Stimulated activated CD8-positive, alpha-beta memory T cell treated with anti-CD3 and anti-CD28 coated beads, Interleukin-12 subunit alpha, Interleukin-12 subunit beta, amount 100 ng/mL, for 1 hour (primary cell): ENCODE data around the gene FGD2.

ENCODE experiments used
- DNase-seq: peaks from one replicate; pipeline ENCODE4 v3.0.0-alpha.2; 2020; ENCODE audit warnings: low read depth

FGD2 gene

DNA sequence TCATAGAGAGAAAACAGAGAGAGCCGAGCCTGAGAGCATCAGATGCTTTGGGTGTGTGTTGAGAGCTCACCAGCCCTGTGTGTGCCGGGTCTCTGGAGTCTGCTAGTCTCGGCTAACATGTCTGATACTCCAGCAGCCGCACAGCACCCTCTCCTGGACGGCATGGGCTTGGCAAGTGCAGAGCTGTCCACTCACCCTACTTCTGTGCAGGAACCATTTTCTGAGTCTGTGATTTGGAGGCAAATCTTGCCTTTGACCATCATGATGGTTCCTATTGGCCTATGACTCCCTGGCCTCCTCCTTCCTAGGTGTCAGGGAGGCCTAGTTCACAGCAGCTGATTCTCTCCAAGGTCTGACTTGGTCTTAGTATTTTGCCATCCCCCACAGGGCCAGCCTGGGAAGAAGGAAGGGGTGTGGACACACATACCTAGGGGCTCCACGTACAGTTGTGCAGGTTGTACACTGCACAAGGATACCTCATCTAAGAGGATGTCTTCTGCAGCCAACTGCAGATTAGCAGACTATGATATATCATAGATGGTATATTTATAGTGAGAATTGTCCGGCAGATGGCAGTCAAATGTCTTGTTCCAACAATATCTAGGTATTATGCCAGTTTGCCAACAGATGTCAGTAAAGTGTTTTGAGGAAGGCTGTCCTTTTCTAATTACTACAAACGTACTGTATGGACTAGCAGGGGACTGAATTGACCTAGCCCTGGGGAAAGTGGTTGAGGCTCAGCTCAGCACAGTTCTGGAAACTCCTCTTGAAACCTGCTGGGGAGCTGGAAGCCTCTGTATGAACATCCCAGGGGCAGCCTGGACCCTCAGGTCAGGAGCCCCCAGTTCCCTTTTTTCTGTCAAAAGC, 13.0 kb downstream of the FGD2 start:
- peak; percentile 74 for DNase-seq

DNA sequence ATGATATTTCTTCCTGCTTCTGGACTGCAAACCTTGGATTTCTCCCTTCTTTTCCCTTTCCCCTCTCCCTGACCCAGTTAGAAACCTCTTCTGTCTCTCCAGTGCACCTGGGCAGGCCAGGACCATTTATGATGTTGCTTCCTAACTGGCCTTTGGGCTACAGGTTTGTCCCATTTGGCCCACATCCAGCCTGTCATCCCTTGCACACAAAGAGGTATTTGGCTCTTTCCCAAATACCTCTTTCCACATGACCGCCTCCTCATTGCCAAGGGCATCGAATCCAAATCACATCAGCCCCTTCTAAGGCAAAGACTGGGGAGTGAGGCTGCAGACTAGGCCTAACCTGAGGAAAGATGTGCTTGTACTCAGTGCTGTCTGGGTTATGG, 13.6 kb downstream of the FGD2 start:
- no peak for DNase-seq

GRCh38 chr6:37020381-37020780, 14.9 kb downstream of the FGD2 start:
- DNase-seq, result no peak

GRCh38 chr6:37020812-37021211, 15.4 kb downstream of the FGD2 start:
- no peak for DNase-seq

GRCh38 chr6:37021356-37022129, 16.1 kb downstream of the FGD2 start:
- DNase-seq, result peak; percentile 49

DNA sequence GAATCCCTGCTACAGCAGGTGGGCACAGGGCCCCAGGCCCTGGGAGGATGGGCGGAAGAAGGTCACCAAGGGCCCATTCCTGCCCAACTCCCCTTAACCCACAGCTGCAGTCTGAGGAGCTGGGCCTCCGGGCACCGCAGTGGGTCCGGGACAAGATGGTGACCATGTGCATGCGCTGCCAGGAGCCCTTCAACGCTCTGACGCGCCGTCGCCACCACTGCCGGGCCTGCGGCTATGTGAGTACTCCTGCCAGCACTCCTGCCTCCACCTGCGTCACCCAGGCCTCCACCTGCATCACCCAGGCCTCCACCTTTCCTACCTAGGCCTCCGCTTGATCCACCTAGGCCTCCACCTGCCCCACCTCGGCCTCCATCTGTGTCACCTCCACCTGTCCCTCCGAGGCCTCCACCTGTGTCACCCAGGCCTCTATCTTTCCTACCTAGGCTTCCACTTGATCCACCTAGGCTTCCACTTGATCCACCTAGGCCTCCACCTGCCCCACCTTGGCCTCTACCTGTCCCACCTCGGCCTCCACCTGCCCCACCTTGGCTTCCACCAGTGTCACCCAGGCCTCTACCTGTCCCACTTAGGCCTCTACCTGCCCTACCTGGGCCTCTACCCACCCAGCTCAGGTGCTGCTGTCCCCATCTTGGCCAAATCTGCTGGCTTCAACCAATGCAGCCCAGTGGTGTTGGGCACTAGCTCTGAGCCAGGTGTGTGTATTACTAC, 16.8 kb downstream of the FGD2 start:
- no peak for DNase-seq

GRCh38 chr6:37024656-37025337, 19.3 kb downstream of the FGD2 start:
- no peak for DNase-seq

GRCh38 chr6:37025621-37026466, 20.4 kb downstream of the FGD2 start:
- DNase-seq, result no peak

DNA sequence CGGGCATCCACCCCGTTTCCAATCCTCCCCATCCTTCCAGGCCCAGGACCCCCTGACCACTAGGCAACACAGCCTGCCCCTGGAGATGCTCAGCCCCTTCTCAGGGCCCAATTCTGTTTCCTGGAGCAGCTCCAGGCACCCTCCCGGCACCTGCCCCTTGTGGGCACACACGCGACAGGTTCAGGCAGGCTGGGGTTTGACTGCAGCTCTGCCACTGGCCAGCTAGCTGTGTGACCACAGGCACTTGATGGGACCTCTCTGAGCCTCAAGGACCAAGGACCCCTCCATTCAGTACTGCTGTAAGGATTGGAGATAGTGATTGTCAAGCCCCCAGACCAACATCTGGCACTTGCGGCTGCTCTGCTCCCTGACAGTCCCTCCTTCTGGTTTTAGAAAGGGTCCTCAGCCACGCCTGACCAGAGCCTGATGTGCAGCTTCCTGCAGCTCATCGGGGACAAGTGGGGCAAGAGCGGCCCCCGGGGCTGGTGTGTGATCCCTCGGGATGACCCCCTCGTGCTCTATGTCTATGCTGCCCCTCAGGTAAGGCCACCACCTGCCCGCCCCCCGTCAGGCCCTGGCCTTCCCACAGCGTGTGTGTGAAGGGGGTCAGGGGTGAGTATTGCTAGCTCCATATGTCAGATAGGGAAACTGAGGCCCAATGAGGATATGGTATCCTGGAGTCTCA, 21.7 kb downstream of the FGD2 start:
- no peak for DNase-seq

- no peak for DNase-seq
Measured at GRCh38 chr6:37027811-37028469, 22.5 kb downstream of the FGD2 start.

- DNase-seq, result no peak
Measured at GRCh38 chr6:37029249-37029971, 24.0 kb downstream of the FGD2 start.

GRCh38 chr6:37030599-37030998, 25.1 kb downstream of the FGD2 start:
- DNase-seq, result no peak

GRCh38 chr6:37032239-37032638, 26.8 kb downstream of the FGD2 start:
- DNase-seq, result no peak

DNA sequence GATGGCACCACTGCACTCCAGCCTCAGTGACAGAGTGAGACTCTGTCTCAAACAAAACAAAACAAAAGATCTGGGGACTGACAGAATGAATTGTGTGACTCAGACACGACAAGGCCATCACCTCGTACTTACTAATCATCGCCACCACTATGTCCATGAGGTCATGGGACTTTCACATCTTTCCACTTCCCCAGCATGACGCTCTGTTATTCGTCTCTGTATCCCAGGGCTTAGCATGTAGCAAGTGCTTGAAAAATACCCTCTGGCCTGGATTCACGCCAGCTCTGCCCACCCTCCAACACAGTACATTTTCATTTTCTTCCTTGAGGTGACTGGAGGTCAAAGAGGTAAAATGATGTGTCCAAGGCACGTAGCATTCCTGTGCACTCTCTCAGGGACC, 27.8 kb downstream of the FGD2 start:
- DNase-seq, result no peak

DNA sequence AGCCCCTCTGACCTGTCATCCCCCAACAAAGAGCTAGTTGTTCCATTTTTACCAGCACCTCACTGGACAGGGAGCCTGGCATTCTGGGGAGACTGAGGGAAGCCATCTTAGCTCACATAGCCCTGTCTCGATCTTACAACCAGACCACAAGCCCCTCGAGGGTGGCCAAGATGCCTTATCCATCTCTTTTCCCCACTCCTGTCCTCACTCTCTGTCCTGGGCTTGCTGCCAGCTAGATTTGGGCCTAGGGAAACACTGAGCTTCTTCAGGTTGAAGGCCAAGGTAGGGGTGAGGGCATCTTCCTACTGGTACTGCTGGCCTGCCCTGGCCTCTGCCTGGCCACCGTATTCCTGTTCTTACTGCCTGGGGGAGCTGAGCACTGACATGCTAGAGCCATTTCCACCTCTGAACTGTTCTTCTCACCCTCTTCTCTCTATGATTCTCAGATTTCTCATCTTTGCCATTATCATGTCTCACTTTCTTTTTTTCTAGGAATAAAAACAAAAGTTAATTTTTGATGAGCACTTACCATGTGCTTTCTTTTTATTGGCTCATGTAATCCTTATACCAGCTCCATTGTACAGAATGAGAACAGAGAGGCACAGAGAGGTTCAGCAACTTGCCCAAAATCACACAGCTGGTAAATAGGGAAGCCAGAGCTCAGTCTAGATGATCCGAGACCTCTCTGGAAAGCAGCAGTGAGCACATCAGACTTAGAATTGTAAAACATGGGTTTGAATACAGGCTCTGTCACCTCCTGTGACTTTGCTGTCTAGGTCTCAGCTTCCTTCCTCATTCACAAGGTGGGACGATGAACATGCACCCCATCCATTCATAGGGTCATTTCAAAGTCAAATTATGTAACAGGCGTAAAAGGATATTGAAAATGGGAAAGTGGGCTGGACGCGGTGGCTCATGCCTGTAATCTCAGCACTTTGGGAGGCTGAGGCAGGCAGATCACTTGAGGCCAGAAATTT, 28.7 kb downstream of the FGD2 start:
- DNase-seq, result no peak

- no peak for DNase-seq
Measured at GRCh38 chr6:37036146-37036545, 30.7 kb downstream of the FGD2 start.

DNA sequence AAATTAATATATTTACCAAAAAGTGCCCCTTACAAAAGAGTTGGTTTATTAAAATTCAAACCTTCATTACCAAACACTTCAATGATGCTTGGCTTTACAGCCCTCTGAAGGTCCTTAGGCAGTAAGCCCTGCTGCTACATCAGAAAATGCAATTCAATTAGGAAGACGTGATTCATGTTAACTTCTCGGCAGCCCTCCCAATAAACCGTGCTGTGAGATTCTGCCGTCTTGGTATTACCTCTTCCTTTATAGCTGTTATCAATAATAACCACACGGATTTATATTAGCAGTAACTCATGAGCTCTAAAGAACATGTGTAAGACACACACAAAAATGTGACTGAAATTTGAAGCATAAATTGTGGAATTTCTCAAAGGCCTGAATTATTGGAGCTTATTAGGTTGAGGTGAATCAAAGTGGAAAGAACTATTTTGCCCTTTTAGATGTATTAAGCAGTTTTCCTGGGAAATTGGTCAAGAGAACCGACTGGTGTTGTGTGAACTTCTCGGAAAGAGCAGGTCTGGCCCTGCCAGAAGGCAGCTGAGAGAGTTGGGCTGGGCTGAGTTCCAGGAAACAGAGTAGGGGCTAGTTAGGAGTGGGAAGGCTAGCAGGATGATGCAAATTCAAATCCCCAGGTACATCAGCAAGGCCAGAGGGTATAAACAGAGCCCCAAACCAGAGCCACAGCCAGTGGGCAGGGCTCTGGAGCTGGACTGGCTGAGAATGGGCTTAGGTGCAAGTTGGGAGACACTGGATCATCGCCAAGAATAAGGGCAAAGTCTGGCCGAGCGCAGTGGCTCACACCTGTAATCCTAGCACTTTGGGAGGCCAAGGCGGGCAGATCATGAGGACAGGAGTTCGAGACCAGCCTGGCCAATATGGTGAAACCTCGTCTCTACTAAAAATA, 33.1 kb downstream of the FGD2 start:
- DNase-seq, result no peak
